ENCODE measurements around the gene ZNF438.

GRCh38 chr10:30813872-30814481, 217.7 kb downstream of the ZNF438 start:
- TF ChIP-seq POLR2A (IDR thresholded peaks at IDR 0.05; ENCODE audit: extremely low read depth, insufficient read length): no peak
- TF ChIP-seq, protein P1, sequence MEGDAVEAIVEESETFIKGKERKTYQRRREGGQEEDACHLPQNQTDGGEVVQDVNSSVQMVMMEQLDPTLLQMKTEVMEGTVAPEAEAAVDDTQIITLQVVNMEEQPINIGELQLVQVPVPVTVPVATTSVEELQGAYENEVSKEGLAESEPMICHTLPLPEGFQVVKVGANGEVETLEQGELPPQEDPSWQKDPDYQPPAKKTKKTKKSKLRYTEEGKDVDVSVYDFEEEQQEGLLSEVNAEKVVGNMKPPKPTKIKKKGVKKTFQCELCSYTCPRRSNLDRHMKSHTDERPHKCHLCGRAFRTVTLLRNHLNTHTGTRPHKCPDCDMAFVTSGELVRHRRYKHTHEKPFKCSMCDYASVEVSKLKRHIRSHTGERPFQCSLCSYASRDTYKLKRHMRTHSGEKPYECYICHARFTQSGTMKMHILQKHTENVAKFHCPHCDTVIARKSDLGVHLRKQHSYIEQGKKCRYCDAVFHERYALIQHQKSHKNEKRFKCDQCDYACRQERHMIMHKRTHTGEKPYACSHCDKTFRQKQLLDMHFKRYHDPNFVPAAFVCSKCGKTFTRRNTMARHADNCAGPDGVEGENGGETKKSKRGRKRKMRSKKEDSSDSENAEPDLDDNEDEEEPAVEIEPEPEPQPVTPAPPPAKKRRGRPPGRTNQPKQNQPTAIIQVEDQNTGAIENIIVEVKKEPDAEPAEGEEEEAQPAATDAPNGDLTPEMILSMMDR (IDR thresholded peaks at IDR 0.05; ENCODE audit: low read depth, low read length): no peak
- TF ChIP-seq MYC (IDR thresholded peaks at IDR 0.05; ENCODE audit: low read depth, low read length): no peak

Data from NB4 (cell line).